Ovary (tissue), 3 donors: ENCODE data around the gene AMBRA1.

Experiments
- CTCF ChIP-seq, 3 donors: fragments of 450-650 bp in 2 of 3; fragments of 200-600 bp in 1 of 3; IDR thresholded peaks; one replicate each; pipeline versions ENCODE4 v1.5.1 to v1.8.0; 2016 to 2022; ENCODE audit warnings: antibody characterized with exemption in 3 of 3, mild to moderate bottlenecking in 1 of 3
- POLR2A ChIP-seq: fragments of 450-650 bp; IDR thresholded peaks from one replicate; pipeline ENCODE4 v1.6.1; 2017; ENCODE audit warnings: antibody characterized with exemption, mild to moderate bottlenecking, moderate library complexity
- donor health status: DM: no; HTN: no; CAD: no.

DNA sequence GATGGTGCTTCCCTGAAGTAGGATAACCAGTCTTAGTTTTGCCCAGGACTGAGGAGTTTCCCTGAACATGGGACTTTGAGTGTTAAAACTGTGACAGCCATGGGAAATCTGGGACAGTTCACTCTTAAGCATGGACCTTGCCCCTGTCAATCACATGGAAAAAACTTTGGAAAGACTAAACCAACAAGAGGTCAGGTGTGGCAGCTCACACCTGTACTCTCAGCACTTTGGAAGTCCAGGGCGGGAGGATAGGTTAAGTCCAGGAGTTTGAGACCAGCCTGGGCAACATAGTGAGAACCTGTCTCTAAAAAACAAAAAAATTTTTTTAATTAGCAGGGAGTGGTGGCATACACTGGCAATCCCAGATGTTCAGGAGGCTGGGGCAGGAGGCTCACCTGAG, 3.3 kb upstream of the AMBRA1 start:
- TF ChIP-seq CTCF (IDR thresholded peaks at IDR 0.05), result no peak
- no peak for TF ChIP-seq POLR2A
